K562 (cell line): ENCODE data around the gene TMEM204. TPM values are rescaled to one million over a fixed set of nuclear protein-coding genes. Genes with fewer than 3 reads are reported as not detected.
A peak's percentile ranks its signal among the peaks of the same experiment; 100 is the strongest.

ENCODE experiments used
- ATAC-seq: fragments of 200-7000 bp; cut with Tn5 transposase; 3 replicates; pipeline ENCODE4 v1.9.1; 2020; ENCODE audit warnings: moderate library complexity
- BruUV-seq: library from RNA; stranded (reverse); fragments of 400-500 nt; replicated peaks from 2 replicates; lab custom pipeline; 2021; lab: Mats Ljungman, UMichigan
- CTCF ChIA-PET: fragments of 300-600 bp; formaldehyde crosslinking; extraction: SDS; loops from one replicate; lab custom pipeline; 2021; ENCODE audit warnings: low intra/inter-chr PET ratio; lab: Yijun Ruan, JAX
- POLR2A ChIA-PET: fragments of 300-600, 350-650 bp; sonication (Branson Sonifier 250); formaldehyde crosslinking; extraction: SDS; loops from one replicate; lab custom pipeline; 2021; ENCODE audit warnings: antibody characterized with exemption, inconsistent platforms; lab: Yijun Ruan, JAX
- DNase-seq, 4 experiments: peaks; one replicate each; pipeline versions ENCODE4 v3.0.0 to v3.0.0-alpha.2; 2011 to 2018; ENCODE audit warnings: low spot score in 3 of 4, mixed read lengths in 3 of 4; ENCODE audit errors: extremely low read depth in 1 of 4
- FAIRE-seq: peaks from 2 replicates; lab custom pipeline; 2011; peaks lifted over from hg19 to GRCh38; lab: Jason Lieb, UNC
- H2AFZ ChIP-seq: 2 replicates; pipeline ENCODE4 v1.6.0; 2011; ENCODE audit warnings: low read depth, low read length, control low read depth, inconsistent platforms
- H3K27ac ChIP-seq: fragments of 200-600 bp; 3 replicates; pipeline ENCODE4 v1.8.0; 2011; ENCODE audit warnings: low read depth, mild to moderate bottlenecking, control low read depth, inconsistent platforms, low read length, moderate library complexity, mixed read lengths; ENCODE audit errors: extremely low read depth
- H3K27me3 ChIP-seq, 2 experiments: fragments of 300-600 bp in 1 of 2; 2 replicates in 1 of 2; 3 replicates in 1 of 2; pipeline versions ENCODE4 v1.6.0 to v1.8.0; 2011; ENCODE audit warnings: inconsistent platforms in 2 of 2, low read length in 2 of 2, mild to moderate bottlenecking in 1 of 2, mixed read lengths in 1 of 2, moderate library complexity in 1 of 2; ENCODE audit not compliant: control insufficient read depth in 2 of 2, insufficient read depth in 2 of 2
- H3K36me3 ChIP-seq: fragments of 300-600 bp; 3 replicates; pipeline ENCODE4 v1.8.0; 2011; ENCODE audit warnings: mild to moderate bottlenecking, low read length, inconsistent platforms; ENCODE audit not compliant: control insufficient read depth, insufficient read depth
- H3K4me1 ChIP-seq, 2 experiments: fragments of 200-600 bp in 1 of 2; replicated peaks in 1 of 2; 2 replicates in 1 of 2; 3 replicates in 1 of 2; pipeline versions ENCODE4 v1.5.1 to v1.8.0; 2011; ENCODE audit warnings: inconsistent platforms in 2 of 2, low read length in 2 of 2, mild to moderate bottlenecking in 1 of 2, mixed read lengths in 1 of 2, moderate library complexity in 1 of 2; ENCODE audit not compliant: control insufficient read depth in 2 of 2, insufficient read depth in 2 of 2
- H3K4me2 ChIP-seq: 2 replicates; pipeline ENCODE4 v1.6.1; 2011; ENCODE audit warnings: low read length, control low read depth, inconsistent platforms, mixed read lengths; ENCODE audit not compliant: insufficient read depth
- H3K4me3 ChIP-seq: fragments of 200-600 bp; sonication (generic), shearing (Covaris generic); 2 replicates; pipeline ENCODE4 v1.5.1; 2016; ENCODE audit warnings: control low read depth, inconsistent platforms
- H3K79me2 ChIP-seq: fragments of 200-600 bp; 3 replicates; pipeline ENCODE4 v1.8.0; 2011; ENCODE audit warnings: low read length, inconsistent platforms; ENCODE audit not compliant: control insufficient read depth, insufficient read depth
- H3K9ac ChIP-seq, 2 experiments: 2 replicates each; pipeline versions ENCODE4 v1.6.0 to v1.6.1; 2011; ENCODE audit warnings: low read depth in 2 of 2, low read length in 2 of 2, control low read depth in 1 of 2, inconsistent platforms in 1 of 2, mild to moderate bottlenecking in 1 of 2, mixed read lengths in 1 of 2; ENCODE audit not compliant: insufficient read depth in 1 of 2
- H3K9me1 ChIP-seq: one replicate; pipeline ENCODE4 v1.6.0; 2011; ENCODE audit warnings: inconsistent platforms, mild to moderate bottlenecking, low read length, moderate library complexity; ENCODE audit not compliant: control insufficient read depth, insufficient read depth
- H3K9me3 ChIP-seq: replicated peaks from 2 replicates; pipeline ENCODE4 v1.5.1; 2011; ENCODE audit warnings: low read depth, low read length, inconsistent platforms; ENCODE audit not compliant: control insufficient read depth, insufficient read depth
- H4K20me1 ChIP-seq: replicated peaks from 2 replicates; pipeline ENCODE4 v1.6.1; 2011; ENCODE audit warnings: low read length, inconsistent platforms, mixed read lengths; ENCODE audit not compliant: control insufficient read depth, insufficient read depth
- NR4A1 ChIP-seq, 2 experiments: fragments of 250-450 bp in 1 of 2; fragments of 450-650 bp in 1 of 2; sonication (Bioruptor Pico) in 1 of 2; IDR thresholded peaks; 2 replicates each; pipeline versions ENCODE4 v1.4.0 to v1.6.1; 2016 to 2020; ENCODE audit warnings: mild to moderate bottlenecking in 2 of 2, missing compliant biosample characterization in 1 of 2, missing genetic modification characterization in 1 of 2, moderate library complexity in 1 of 2
- RBFOX2 ChIP-seq: fragments of 200-400 bp; formaldehyde crosslinking; IDR thresholded peaks from 2 replicates; pipeline ENCODE4 v1.6.1; 2017; ENCODE audit warnings: low read depth, mild to moderate bottlenecking, low read length, moderate library complexity
- WGBS: fragments of 100-300 bp; shearing (Covaris generic); methylation state at CpG from one replicate; pipeline ENCODE4 v1.1.6; 2016; ENCODE audit warnings: low coverage, mixed read lengths; ENCODE audit not compliant: insufficient coverage; ENCODE audit errors: missing lambda C conversion rate; 5-methylcytosine and 5-hydroxymethylcytosine counted together
- in situ Hi-C: fragments of 300-500 bp; cut with MboI; formaldehyde crosslinking; loops from 4 replicates; pipeline ENCODE4 v1.15.0; 2018; ENCODE audit warnings: inconsistent platforms, mixed read lengths
- intact Hi-C: fragments of 100-400 bp; cut with micrococcal nuclease; formaldehyde crosslinking; loops from 2 replicates; pipeline ENCODE4 v1.14.2; 2022
- polyA plus RNA-seq, 8 experiments: library from polyadenylated mRNA; depleted of rRNA in 4 of 8; stranded (reverse) in 5 of 8; unstranded in 3 of 8; fragments of >200 nt; fragmentation: Nextera tagmentation in 2 of 8; fragmentation: Illumina TruSeq in 1 of 8; extraction: Ambion mirVana in 2 of 8; extraction: Trizol in 1 of 8; gene quantifications; 2 replicates each; pipeline versions ENCODE4 v1.2.1 to v1.2.3, GENCODE V29; 2011 to 2014; ENCODE audit warnings: inconsistent platforms in 1 of 8, missing spikeins in 1 of 8
- total RNA-seq, 7 experiments: library from RNA; depleted of rRNA in 6 of 7; stranded (reverse); fragments of >200 nt in 6 of 7; fragmentation: Illumina TruSeq in 2 of 7; extraction: Trizol in 2 of 7; gene quantifications; 2 replicates each; pipeline versions ENCODE4 v1.2.1 to v1.2.3, GENCODE V29; 2011 to 2021; ENCODE audit warnings: low replicate concordance in 1 of 7

TMEM204 gene
- total and polyA plus RNA-seq, 9 of the 15 experiments (the other 6 are each of a cell fraction or from before 2014, with no cell fraction given): 0.04 to 0.18 TPM; not detected in 7

DNA sequence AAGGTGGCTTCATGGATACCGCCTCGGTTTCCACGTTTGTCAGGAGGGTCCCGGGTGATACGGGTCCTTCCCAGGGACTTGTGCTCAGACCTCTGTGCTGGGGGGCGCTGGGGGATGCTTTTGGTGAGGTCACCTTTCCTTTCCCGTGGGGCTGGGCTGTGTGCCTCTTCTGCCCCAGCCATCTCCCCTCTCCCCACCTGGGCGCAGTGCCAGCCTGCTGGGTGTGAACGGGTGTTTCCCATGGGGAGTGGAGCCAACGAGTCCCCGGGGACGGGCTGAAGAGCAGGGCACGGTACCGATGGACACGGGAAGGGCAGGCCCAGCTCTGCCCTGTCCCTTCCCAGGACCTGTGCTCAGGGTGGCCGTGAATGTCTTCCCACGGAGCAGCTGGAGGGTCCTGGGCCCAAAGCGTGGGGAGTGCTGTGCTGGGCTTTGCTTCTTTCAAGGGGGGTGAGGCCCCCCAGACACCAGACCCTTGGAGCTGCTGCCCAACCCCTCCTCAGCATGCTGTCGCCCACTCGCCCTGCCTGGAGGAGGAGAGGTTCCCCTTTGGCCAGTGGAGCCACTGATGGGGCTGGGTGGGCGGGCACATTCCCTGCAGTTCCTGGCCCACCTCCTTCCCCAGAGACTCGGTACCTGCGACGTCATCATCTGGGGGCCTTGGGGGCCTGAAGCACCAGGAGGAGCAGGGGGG lies 24.8 kb upstream of the TMEM204 start:
- Histone ChIP-seq H3K4me2 (no peak overlapping the region), H3K9ac (no peak overlapping the region), H3K4me3 (no peak overlapping the region), H4K20me1 (no peaks in the 10 kb centered on the region), H3K4me1 (peaks cover 0 to 43% of the 10 kb centered on the region in 2 experiments; a peak in 2 of 5 replicates), H3K36me3 (peaks cover 51% of the 10 kb centered on the region; the same call in 1 of the 3 replicates), H3K79me2 (no peaks in the 10 kb centered on the region), H3K9me1 (no peaks in the 10 kb centered on the region), H3K9me3 (no peaks in the 10 kb centered on the region)
- POLR2A ChIA-PET: interaction anchor here (0.6 kb wide), 1 partner anchor 152 kb away, joined by 4 read pairs; no protein-coding TSS in a partner anchor
- no peak for ATAC-seq
- no peak for FAIRE-seq
- DNase-seq: no peak
- 87% methylated on average over 19 of the region's 24 CpGs for WGBS
- no TSS peak for BruUV-seq
- TF ChIP-seq RBFOX2: peak; percentile 14
- no peak for TF ChIP-seq NR4A1 (CRISPR knock-in tag; IDR thresholded peaks at IDR 0.05)
- TF ChIP-seq NR4A1 (tag; IDR thresholded peaks at IDR 0.05): no peak
- TF ChIP-seq, all 486 proteins: peak for 1
- Histone ChIP-seq H3K27me3 (no peaks in the 10 kb centered on the region), H2AFZ (no peak overlapping the region), H3K27ac (no peak overlapping the region)
- intact Hi-C loops: no loop called here
- CTCF ChIA-PET: no interaction called here
- in situ Hi-C loops: no loop called here
